Left cardiac atrium (tissue), 4 donors: Measurements from ENCODE around the gene SUV39H2. TPM values are rescaled to one million over a fixed set of nuclear protein-coding genes. Genes with fewer than 3 reads are reported as not detected.
"Not testable (repeated sequence)": the region's sequence is repeated elsewhere in the genome, so short reads cannot be mapped to it uniquely, and the experiment has no call there.

Source experiments
- ATAC-seq, 2 donors: fragments of 200-7000 bp; cut with Tn5 transposase; one replicate each; pipeline ENCODE4 v1.9.1; 2020; ENCODE audit warnings: mild to moderate bottlenecking in 2 of 2, moderate library complexity in 2 of 2
- DNase-seq: peaks from one replicate; pipeline ENCODE4 v3.0.0-alpha.2; 2020
- intact Hi-C, 2 donors: fragments of 100-400 bp; cut with DNase I; formaldehyde crosslinking; loops; one replicate each; pipeline versions ENCODE4 v1.14.1 to v1.15.1; 2022 to 2023
- total RNA-seq, 2 donors: library from RNA; stranded (reverse); fragmentation: NEBNext Ultra II Directional; extraction: Animal tissue kit (Norgen Biotek cat#: 25700); gene quantifications; one replicate each; pipeline ENCODE4 v1.2.1, GENCODE V29; 2021
- donor health status: DM: no; HTN: yes; CAD: no.
- donor health status: DM: no; HTN: yes; CAD: no; lungs with severe emphysema.
- donor health status: DM: yes; HTN: yes; CAD: no.
- donor health status: Dilated cardiomyopathy.

SUV39H2 gene
- total RNA-seq, 2 donors from 2014 or later = 6.4 to 7.6 TPM

DNA sequence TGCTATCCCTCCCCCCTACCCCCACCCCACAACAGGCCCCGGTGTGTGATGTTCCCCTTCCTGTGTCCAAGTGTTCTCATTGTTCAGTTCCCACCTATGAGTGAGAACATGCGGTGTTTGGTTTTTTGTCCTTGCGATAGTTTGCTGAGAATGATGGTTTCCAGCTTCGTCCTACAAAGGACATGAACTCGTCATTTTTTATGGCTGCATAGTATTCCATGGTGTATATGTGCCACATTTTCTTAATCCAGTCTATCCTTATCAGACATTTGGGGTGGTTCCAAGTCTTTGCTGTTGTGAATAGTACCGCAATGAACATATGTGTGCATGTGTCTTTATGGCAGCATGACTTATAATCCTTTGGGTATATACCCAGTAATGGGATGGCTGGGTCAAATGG lies 14.2 kb upstream of the SUV39H2 start:
- intact Hi-C loops, DNase-seq, ATAC-seq: not testable (repeated sequence)

DNA sequence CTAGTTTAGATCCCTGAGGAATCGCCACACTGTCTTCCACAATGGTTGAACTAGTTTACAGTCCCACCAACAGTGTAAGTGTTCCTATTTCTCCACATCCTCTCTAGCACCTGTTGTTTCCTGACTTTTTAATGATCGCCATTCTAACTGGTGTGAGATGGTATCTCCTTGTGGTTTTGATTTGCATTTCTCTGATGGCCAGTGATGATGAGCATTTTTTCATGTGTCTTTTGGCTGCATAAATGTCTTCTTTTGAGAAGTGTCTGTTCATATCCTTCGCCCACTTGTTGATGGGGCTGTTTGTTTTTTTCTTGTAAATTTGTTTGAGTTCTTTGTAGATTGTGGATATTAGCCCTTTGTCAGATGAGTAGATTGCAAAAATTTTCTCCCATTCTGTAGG lies 13.8 kb upstream of the SUV39H2 start:
- intact Hi-C loops, DNase-seq: not testable (repeated sequence)

DNA sequence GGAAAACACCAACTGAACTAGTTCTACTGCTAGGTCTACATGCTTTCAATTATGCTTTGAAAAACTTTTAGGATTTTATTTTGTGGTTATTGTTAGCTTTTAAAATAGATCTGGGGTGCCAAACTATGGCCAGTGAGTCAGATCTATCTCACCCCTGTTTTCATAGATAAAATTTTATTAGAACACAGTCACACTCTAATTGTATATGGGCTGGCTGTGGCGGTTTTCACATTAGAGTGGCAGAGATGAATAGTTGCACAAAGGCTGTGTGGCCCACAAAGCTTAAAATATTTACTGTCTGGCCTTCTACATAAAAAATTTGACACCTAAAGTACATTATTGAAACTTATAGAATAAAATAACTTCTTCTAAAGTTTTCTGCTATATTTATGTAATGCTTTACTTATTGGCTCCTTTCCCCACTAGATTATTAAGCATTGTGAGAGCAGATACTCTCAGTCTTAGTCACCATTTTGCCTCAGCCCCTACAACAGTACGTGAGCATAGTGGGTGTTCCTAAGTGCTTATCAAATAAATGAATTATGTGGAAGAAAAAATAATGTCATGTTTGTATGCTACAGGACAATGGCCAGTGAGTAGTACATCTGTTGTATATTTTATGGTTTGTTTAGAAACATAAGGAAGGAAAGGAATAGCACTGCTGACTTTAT lies 5.4 kb upstream of the SUV39H2 start:
- no peak for ATAC-seq
- intact Hi-C loops = loop anchor here in 1 of 2 donors (10.0 kb wide), 1 partner anchor 82 kb away; the partner anchor contains the start of genes DCLRE1C and MEIG1
- no peak for DNase-seq

More for the DNA sequence above, 13.8 kb upstream of the SUV39H2 start:
- not testable (repeated sequence) for ATAC-seq

DNA sequence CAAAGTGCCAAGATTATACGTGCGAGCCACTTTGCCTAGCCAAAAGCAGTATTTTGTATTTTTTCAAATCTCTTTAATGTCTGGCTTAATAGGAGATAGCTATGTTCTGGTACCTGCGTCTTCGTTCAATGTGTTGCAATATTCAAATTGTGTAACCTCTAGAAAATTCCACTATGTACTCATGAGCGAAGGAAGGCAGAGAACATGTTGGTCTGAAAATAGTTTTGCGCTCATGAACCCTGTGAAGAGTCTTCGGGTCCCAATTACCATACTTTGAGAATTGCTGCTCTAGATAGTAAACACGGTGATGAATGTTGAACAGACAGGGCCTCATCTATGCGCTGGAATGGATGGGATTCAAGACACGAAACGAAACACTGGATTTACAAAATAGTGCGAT lies 2.7 kb upstream of the SUV39H2 start:
- ATAC-seq = no peak
- intact Hi-C loops = loop anchor here in 1 of 2 donors (2.0 to 10.0 kb wide), 3 partner anchors 37 to 274 kb away; partner anchors contain the start of genes CDNF, DCLRE1C, HSPA14 and MEIG1
- no peak for DNase-seq

DNA sequence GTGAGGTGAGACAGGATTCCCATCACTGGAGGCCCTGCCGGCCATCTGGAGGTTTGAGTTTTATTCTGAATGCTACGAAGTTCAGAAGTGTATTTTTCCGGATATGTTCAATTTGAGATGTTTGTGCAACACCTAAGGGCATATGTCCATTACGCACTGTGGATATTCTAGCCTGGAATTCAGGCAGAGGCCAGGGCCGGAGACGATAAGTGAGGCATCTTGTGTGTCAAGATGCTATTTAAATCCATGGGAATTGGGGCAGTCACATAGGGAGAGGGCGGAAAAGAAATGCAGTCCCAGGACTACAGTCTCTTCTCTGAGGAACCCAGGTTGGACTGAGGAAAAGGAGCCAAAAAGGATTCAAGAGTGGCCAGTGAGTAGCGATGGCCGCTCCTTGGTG lies 1.9 kb upstream of the SUV39H2 start:
- DNase-seq (peak; percentile 28), ATAC-seq (no peak)
- intact Hi-C loops = loop anchor here in 1 of 2 donors (2.0 to 10.0 kb wide), 3 partner anchors 38 to 274 kb away; partner anchors contain the start of genes CDNF, DCLRE1C, HSPA14 and MEIG1

DNA sequence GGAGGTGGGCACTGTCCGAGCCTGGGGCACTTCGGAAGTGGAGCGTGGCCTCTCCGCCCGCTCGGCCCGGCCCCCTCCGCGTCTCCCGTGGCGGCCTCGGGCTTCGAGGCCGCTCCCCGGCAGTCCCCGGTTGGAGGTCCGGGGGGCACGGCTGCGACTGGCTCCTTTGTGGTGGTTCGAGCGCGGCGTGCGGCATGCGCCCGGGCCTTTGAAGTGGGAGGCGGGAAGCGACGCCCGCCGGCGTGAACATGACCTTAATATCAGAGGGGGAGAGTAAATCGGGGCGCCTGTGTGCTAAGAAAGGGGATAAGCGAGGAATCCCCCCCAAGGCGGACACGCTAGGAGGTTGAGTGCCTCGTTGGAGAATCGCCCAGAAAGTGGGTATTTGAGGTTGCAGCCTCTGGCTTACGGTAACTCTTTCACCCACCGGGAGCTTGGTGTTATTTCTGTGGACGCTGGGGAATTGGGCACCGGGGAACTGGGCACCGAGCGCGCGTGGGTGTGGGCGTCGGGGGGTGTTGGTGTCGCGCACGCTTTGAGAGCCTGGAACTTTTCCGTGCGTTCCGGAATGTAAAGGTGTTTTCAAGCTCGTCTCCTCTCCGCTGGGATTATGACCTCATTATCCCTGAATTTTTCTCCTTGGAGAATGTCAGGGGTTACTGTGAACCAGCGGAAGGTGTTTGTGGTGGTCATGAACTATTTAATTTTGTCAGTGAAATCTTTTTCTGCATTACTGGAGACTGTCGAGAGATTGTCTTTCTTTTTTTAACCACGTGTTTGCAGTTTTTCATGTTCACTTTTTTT lies 660 bp downstream of the SUV39H2 start:
- intact Hi-C loops = loop anchor here in 1 of 2 donors (5.0 to 10.0 kb wide), 2 partner anchors 75 to 277 kb away; partner anchors contain the start of genes DCLRE1C and MEIG1
- DNase-seq = no peak
- no peak for ATAC-seq

DNA sequence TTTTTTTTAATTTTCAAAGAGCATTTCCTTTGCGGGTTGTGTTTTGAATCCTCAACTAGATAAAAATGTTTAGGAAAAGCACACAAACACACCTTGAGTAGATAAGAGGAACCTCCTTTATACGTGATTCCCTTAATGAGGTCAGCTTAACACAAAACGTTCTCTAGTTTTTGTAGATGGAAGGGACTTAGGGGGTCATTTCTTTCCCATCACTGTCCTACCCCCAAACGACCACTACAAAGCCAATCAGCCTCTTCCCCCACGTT lies 1.2 kb downstream of the SUV39H2 start:
- intact Hi-C loops = loop anchor here in 1 of 2 donors (5.0 to 10.0 kb wide), 2 partner anchors 75 to 278 kb away; partner anchors contain the start of genes DCLRE1C and MEIG1
- no peak for DNase-seq
- ATAC-seq = no peak

DNA sequence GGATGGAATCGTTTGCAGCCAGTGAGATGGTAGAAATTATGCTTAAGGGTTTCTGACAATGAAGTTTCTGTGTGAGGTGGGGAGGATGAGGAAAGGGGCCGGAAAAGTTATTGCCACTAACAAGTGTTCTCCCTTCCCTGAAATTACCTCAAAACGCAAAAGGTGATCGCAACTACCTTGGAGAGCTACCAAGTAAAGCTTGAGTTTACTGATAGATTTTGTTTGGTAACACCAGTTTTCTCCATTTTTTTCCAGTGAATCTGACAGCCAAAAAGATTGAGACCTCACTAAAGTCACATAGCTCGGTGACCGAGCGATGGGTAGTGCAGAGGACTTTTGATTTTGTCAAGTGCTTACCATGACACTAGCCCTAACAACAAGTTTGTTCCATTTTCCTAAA lies 1.6 kb downstream of the SUV39H2 start:
- no peak for ATAC-seq
- DNase-seq = no peak
- intact Hi-C loops = no loop called here

DNA sequence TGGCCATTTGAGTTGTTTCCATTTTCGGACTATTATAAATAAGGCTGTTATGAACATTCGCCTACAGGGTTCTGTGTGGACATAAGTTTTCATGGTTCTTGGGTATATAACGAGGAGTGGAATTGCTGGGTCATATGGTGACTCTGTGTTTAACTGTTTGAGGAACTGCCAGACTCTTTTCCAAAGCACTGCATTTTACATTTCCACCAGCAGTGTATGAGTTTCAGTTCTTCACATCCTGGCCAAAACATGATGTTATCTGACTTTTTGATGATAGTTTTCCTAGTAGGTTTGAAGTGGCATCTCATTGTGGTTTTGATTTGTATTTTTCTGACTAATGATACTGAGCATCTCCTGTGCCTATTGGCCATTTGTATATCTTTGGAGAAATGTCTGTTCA lies 5.4 kb downstream of the SUV39H2 start:
- DNase-seq (no peak), ATAC-seq (no peak)
- intact Hi-C loops = no loop called here

DNA sequence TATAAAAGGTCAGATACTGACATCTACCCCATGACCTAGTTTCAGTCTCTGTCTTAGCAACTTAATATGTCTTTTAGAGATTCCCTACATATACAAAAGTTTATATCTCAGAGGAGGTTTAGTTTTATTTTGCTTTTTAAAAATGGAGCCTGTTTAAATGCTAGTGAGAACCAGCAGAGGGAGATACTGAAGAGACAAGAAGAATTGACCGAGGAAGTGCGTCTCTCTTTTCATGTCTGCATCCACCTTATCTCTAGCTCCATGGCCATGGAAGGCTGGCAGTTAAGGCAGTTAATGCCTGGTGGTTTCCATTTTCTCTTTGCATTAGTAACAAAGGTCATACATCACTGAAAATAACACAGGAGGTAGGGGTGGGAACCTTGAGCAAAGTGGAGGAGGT lies 10.7 kb downstream of the SUV39H2 start:
- no peak for ATAC-seq
- DNase-seq = no peak
- intact Hi-C loops = no loop called here

DNA sequence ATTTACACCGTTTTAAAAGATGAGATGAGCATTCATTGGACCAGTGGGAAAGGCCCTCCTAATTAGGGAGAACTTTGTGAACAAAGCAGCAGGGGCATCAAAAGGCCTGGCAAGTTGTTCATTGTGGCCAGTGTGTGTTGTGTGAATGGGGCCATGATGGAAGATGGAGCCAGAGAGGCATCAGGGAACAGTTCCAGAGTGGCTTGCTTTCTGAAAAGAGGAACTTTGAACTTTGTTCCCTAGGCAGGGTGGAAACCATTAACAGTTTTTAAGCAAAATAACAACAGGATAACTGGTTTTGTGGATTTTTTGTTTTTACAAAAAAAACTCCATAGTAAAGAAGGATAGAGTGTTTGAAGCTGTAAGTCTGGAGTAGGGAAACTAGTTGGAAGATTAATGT lies 12.5 kb downstream of the SUV39H2 start:
- no peak for DNase-seq
- no peak for ATAC-seq
- intact Hi-C loops = no loop called here

DNA sequence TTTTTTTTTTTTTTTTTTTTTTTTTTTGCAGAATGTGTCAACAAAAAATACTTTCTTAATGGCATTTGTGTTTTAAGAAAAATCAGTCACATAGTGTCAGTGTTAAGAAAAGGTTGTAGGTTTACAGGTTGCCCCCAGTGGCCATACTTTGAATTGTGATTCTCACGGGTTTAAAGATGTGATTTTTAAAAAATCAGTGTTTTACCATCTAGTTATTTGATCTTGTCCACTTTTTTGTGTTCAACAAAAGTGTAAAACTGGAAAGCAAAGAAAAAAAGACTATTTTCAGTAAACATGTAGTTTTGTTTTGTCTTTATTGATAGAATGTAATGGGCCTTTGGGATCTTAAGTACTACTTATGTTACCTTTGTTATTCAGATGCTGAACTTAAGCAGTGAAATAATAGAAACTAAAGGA lies 25.7 kb downstream of the SUV39H2 start:
- ATAC-seq = no peak
- intact Hi-C loops = no loop called here

DNA sequence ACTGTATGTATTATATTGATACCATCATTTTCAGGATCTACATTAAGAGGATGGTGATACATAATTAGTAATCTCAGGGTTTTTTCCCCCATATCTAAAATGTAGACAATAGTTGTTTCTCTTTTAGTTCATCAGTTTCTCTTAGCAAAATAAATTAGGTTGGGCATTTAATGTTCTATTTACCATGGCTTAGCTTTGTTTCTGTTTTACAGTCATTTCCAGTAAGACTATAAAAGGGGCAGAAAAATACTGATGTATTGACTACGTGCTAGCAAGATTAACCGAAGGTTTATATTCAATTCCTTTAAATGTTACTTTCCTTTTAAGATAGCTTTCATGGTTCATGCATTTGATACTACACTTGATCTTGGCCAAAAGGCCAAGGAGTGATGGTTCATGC lies 26.2 kb downstream of the SUV39H2 start:
- ATAC-seq = no peak
- no peak for DNase-seq
- intact Hi-C loops = no loop called here

More for the DNA sequence above, 25.7 kb downstream of the SUV39H2 start:
- DNase-seq = no peak

DNA sequence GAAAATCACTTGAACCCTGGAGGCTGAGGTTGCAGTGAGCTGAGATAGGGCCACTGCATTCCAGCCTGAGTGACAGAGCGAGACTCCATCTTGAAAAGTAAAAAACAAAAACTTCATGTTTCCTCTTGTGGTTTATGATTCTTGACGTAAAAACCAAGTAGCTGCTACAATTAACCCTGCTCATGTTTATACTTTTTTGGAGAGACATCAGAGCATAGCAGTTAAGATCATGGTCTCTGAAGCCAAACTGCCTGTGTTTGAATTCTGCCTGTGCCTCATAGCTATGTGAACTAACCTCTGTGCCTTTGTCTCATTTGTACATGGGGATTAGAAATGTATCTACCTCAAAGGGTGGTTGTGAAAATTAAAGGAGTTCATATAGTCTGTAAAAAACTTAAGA lies 27.2 kb downstream of the SUV39H2 start:
- ATAC-seq = no peak
- intact Hi-C loops = no loop called here
- DNase-seq = no peak

DNA sequence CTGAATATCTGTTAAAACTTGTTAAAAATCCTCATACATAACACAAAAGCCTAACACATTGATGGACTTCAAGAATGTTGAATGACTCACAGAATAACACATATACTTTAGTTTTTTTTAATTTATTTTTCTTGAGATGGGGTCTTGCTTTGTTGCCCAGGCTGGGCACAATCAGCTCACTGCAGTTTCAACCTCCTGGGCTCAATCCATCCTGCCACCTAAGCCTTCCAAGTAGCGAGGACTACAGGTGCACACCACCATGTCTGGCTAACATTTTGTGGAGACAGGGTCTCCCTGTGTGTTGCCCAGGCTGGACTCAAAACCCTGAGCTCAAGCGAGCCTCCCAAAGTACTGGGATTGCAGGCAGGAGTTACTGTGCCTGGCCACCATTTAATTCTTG lies 28.1 kb downstream of the SUV39H2 start:
- DNase-seq (no peak), ATAC-seq (no peak)
- intact Hi-C loops = no loop called here

DNA sequence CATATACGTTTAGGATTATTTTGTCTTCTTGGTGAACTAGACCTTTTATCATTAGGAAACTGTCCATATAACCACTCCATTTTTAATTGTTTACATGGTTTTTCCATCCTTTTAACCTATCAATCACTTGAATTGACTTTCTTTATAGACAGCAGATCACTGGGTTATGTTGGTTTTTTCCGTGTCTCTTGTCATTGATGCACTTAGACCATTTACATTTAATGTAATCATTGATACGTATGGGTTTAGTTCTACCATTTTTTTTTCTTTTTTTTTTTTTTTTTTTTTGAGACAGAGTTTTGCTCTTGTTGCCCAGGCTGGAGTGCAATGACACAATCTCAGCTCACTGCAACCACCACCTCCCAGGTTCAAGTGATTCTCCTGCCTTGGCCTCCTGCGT lies 28.9 kb downstream of the SUV39H2 start:
- intact Hi-C loops, DNase-seq, ATAC-seq: not testable (repeated sequence)

DNA sequence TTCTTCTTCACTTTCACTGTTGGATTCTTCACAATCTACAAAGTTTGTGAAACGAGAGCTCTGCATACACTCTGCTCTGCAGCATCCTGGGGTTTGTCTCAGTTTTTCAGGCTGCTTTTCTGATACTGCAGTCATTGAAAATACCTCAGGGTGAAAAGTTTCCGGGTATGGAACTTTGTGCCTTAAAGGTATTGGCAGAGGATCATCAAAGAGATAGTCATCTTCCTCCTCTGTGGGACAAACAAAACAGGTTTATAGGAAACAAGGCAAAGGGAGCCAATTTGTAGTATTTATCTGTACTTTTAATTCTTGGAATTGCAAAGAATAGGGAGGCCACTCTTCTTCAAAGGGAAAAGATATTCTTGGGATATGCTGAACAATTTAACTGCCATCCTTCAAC lies 30.4 kb downstream of the SUV39H2 start:
- ATAC-seq (no peak), DNase-seq (no peak)
- intact Hi-C loops = no loop called here

DNA sequence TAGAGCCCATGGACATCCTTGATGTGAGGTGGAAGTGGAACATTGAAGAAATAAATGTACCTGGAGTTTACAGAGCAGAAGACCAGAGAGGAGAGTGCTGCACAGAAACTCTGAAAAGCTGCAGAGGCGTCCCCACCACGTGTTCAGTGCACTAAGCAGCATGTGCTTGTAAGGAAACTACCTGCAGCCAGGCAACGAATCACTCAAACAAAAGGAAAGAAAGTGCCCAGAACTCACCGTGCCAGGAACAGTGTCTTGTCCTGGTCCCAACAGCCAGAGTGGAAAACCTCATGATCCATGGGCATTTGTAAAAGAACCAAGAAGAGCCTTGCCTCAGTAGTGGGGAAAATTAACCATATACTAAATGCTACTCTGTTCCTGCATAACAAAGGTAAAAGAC lies 32.3 kb downstream of the SUV39H2 start:
- intact Hi-C loops = no loop called here
- DNase-seq (no peak), ATAC-seq (no peak)

DNA sequence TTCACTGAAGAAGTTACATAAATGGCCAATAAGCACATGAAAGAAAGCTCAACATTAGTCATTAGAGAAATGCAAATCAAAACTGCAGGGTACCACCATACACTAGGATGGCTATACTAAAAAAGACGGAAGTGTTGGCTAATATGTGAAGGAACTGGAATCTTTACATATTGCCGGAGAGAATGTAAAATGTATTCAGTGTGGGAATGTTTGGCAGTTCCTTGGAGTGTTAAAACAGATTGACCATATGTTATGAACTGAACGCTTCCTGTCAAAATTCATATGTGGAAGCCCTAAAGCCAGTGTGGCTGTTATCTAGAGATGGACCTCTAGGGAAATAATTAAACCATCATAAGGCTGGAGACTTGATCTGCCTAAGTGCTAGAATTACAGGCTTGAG lies 33.1 kb downstream of the SUV39H2 start:
- ATAC-seq (no peak), DNase-seq (no peak)
- intact Hi-C loops = no loop called here

DNA sequence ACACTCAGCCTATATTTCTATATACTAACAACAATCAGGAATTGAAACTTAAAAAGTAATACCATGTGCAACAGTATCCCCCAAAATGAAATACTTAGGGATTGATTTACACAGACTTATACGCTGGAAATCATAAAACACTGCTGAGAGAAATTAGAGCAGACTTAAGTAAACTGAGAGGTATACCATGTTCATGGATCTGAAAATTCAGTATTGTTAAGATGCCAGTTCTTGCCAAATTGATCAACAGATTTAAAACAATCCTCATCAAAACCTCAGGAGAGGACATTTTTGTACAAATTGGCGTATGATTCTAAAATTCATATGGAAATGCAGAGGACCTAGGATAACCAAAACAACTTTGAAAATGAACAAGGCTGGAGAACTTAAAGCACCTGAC lies 37.9 kb downstream of the SUV39H2 start:
- no peak for DNase-seq
- no peak for ATAC-seq
- intact Hi-C loops = no loop called here
